Suprapubic skin (tissue), 4 donors: ENCODE data around the gene KCNH8.

Source experiments
- EP300 ChIP-seq: sonication (generic); formaldehyde crosslinking; IDR thresholded peaks from one replicate; pipeline ENCODE4 v1.6.1; 2017; ENCODE audit warnings: antibody characterized with exemption
- POLR2A ChIP-seq, 2 donors: fragments of 450-650 bp; IDR thresholded peaks; one replicate each; pipeline ENCODE4 v1.6.1; 2017; ENCODE audit warnings: antibody characterized with exemption in 2 of 2, mild to moderate bottlenecking in 2 of 2, moderate library complexity in 2 of 2
- POLR2AphosphoS5 ChIP-seq, 3 donors: sonication (generic); formaldehyde crosslinking; IDR thresholded peaks; one replicate each; pipeline ENCODE4 v1.6.1; 2017; ENCODE audit warnings: antibody characterized with exemption in 3 of 3
- TF ChIP-seq, protein P1 (sequence below), 2 donors: fragments of 200-600 bp in 1 of 2; fragments of 450-650 bp in 1 of 2; sonication (generic) in 1 of 2; IDR thresholded peaks; one replicate each; pipeline ENCODE4 v1.5.1; 2016 to 2019; ENCODE audit warnings: antibody characterized with exemption in 2 of 2, mild to moderate bottlenecking in 1 of 2, moderate library complexity in 1 of 2

DNA sequence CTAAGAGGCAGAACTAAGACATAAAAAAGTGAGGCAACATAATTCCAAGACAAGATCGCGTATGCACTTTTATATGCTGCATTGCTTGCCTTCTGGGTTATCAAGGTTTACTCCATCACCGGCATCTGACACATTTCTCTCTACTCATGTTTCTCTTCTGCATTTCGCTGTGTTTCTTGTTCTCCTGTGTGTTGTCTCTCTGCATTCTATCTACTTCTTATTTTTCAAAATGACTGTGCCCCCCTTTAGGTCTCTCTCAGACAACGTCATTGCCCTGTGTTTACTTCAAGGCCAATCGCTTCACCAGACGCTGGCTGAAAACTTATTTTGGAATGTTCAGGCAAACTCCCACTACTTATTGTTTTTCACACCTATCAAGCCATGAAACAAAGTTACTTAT is 280.4 kb downstream of the KCNH8 start:
- TF ChIP-seq POLR2A (IDR thresholded peaks at IDR 0.05) (no peak), POLR2AphosphoS5 (IDR thresholded peaks at IDR 0.05) (no peak), EP300 (no peak)
- TF ChIP-seq, protein P1, sequence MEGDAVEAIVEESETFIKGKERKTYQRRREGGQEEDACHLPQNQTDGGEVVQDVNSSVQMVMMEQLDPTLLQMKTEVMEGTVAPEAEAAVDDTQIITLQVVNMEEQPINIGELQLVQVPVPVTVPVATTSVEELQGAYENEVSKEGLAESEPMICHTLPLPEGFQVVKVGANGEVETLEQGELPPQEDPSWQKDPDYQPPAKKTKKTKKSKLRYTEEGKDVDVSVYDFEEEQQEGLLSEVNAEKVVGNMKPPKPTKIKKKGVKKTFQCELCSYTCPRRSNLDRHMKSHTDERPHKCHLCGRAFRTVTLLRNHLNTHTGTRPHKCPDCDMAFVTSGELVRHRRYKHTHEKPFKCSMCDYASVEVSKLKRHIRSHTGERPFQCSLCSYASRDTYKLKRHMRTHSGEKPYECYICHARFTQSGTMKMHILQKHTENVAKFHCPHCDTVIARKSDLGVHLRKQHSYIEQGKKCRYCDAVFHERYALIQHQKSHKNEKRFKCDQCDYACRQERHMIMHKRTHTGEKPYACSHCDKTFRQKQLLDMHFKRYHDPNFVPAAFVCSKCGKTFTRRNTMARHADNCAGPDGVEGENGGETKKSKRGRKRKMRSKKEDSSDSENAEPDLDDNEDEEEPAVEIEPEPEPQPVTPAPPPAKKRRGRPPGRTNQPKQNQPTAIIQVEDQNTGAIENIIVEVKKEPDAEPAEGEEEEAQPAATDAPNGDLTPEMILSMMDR (IDR thresholded peaks at IDR 0.05): no peak
